HUDEP-2 (cell line): ENCODE data around the gene RAB5IF.
"Not testable (repeated sequence)": the region's sequence is repeated elsewhere in the genome, so short reads cannot be mapped to it uniquely, and the experiment has no call there.

Experiments used
- DNase-seq, 76 experiments: peaks; one replicate each; lab custom pipeline; 2025; ENCODE audit not compliant: unreplicated experiment in 76 of 76; lab: John Stamatoyannopoulos, UW

The RAB5IF gene

GRCh38 chr20:36624944-36625324 is 19.4 kb downstream of the RAB5IF start:
- no peak for DNase-seq

- no peak for DNase-seq
Observed at GRCh38 chr20:36628076-36628475, 22.5 kb downstream of the RAB5IF start.

GRCh38 chr20:36629719-36630681 is 24.4 kb downstream of the RAB5IF start:
- no peak for DNase-seq

- no peak for DNase-seq
Observed at GRCh38 chr20:36631646-36632045, 26.1 kb downstream of the RAB5IF start.

- no peak for DNase-seq
Observed at GRCh38 chr20:36632147-36632486, 26.5 kb downstream of the RAB5IF start.

GRCh38 chr20:36632487-36633284 is 27.1 kb downstream of the RAB5IF start:
- DNase-seq, result no peak

- no peak for DNase-seq
Observed at GRCh38 chr20:36633285-36633772, 27.8 kb downstream of the RAB5IF start.

GRCh38 chr20:36634342-36634741 is 28.8 kb downstream of the RAB5IF start:
- no peak for DNase-seq

GRCh38 chr20:36638876-36639400 is 33.4 kb downstream of the RAB5IF start:
- DNase-seq, result not testable (repeated sequence)

- DNase-seq, result no peak
Observed at GRCh38 chr20:36641506-36641843, 35.9 kb downstream of the RAB5IF start.

- no peak for DNase-seq
Observed at GRCh38 chr20:36642136-36642535, 36.6 kb downstream of the RAB5IF start.

- no peak for DNase-seq
Observed at GRCh38 chr20:36644032-36644705, 38.6 kb downstream of the RAB5IF start.

GRCh38 chr20:36644706-36645095 is 39.1 kb downstream of the RAB5IF start:
- DNase-seq, result no peak

- no peak for DNase-seq
Observed at GRCh38 chr20:36645353-36645752, 39.8 kb downstream of the RAB5IF start.

- DNase-seq, result no peak
Observed at GRCh38 chr20:36645998-36646397, 40.4 kb downstream of the RAB5IF start, which contains the start of gene SLA2. TSS of gene SLA2 (minus strand) at chr20:36646196. CDS start at chr20:36641335, 4,861 bp downstream.

GRCh38 chr20:36646678-36647077 is 41.1 kb downstream of the RAB5IF start:
- no peak for DNase-seq

- no peak for DNase-seq
Observed at GRCh38 chr20:36647196-36648121, 41.9 kb downstream of the RAB5IF start.

- DNase-seq, result no peak
Observed at GRCh38 chr20:36653456-36653855, 47.9 kb downstream of the RAB5IF start.

GRCh38 chr20:36654506-36654905 is 48.9 kb downstream of the RAB5IF start:
- no peak for DNase-seq

- no peak for DNase-seq
Observed at GRCh38 chr20:36655004-36655403, 49.4 kb downstream of the RAB5IF start.
